Endothelial cell of coronary artery (primary cell): ENCODE measurements around the gene DCAF15. TPM values are rescaled to one million over a fixed set of nuclear protein-coding genes. Genes with fewer than 3 reads are reported as not detected.

ENCODE experiments used
- total RNA-seq: library from RNA; depleted of rRNA; stranded (reverse); fragments of >200 nt; gene quantifications from 2 replicates; pipeline ENCODE4 v1.2.3, GENCODE V29; 2014

The DCAF15 gene
- total RNA-seq = 9.7 and 11.1 TPM in 2 replicates

DNA sequence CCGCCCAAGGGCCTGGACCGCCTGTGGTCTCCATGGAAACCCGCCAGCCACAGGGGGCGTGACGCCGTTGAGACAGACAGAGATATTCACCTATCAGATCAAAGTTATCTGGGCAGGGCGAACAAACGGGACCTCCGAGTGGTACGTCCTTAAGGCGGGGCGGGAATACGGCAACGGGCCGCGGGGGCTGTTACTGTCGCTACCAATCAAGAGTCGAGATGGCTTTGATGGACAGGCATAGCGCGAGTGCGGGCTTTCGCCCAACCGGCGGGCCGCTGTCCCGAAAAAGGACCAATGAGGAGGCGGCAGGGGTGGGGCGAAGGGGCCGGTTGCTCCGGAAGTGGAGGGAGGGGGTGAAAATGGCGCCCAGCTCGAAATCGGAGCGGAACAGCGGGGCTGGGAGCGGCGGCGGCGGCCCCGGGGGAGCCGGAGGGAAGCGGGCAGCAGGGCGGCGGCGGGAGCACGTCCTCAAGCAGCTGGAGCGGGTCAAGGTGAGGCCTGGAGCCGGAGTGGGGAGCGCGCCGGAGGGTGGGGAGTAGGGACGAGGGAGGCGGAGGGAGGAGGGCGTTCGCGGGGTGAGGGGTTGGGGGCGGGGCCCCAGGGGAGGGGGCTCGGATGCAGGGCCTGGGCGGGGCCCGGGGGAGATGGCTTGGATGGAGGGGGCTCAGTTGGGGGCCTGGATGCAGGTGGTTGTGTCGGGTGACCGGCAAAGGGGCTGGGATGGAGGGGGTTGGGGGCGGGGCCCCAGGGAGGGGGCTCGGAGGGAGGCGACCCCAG, at the start of gene DCAF15:
TSS of gene DCAF15 (plus strand) at position 356 of the 777 bp plus-strand sequence. CDS start at position 360, 4 bp downstream.

DNA sequence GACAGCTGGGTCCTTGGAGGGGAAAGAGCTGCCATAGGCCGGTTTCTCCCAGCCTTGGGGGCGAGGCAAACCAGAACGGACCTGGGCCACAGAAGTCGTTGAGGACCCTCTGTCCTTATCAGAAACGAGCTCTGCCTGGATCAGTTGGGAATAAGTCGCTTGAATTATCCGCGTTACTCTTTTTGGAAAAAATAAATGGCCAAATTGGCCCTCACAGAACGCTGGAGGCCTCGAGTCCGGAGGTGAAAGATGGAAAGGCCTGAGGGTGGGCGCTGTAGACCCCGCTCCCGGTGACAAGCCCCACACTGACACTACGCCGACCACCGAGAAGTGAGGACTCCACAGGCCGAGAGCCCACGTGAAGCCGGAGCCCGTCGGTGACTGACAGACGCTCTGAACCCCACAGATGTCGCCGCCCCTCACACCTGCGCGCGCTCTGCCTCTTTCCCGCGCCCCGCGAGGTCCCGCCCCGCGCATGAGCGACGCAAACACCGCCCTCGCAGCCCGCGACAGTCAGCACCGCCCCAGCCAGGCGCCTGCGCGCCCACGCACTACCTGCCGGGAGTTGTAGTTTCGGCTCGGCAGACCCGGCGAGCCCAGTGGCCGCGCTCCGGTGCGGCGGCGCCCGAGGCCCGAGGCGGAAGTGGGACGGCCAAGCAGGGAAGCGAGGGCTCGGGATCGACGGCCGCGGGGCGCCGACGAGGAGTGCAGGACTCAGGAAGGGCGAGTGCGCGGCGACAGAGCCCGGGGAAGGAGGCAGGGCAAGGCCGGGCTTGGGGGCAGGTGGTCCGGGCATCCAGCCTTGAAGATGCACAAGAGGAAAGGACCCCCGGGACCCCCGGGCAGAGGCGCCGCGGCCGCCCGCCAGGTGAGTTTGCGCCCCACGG, 46.4 kb upstream of the DCAF15 start, which contains the start of the genes BRME1 and CC2D1A:
TSS of gene BRME1 (minus strand) at position 484 of the 887 bp plus-strand sequence. CDS start 1,225 bp downstream, outside the sequence.
TSS of gene CC2D1A (plus strand) at position 568 of the 887 bp plus-strand sequence. CDS start at position 809, 241 bp downstream.

GRCh38 chr19:13938301-13939064, 13.8 kb upstream of the DCAF15 start, which contains the start of gene PODNL1:
TSS of gene PODNL1 (minus strand) at chr19:13938417. CDS start at chr19:13938181, 236 bp downstream.

GRCh38 chr19:14006085-14006765, 53.9 kb downstream of the DCAF15 start, which contains the start of gene RFX1:
TSS of gene RFX1 (minus strand) at chr19:14006320. CDS start at chr19:13993843, 12,477 bp downstream.

Other genes starting within 250 kb of the DCAF15 start
- 17.7 and 40.5 TPM in 2 replicates for gene MRI1, start 188.0 kb upstream of the DCAF15 start, total RNA-seq
- 60.2 and 62.2 TPM in 2 replicates for gene C19orf53, start 178.1 kb upstream of the DCAF15 start, total RNA-seq
- 9.8 and 16.5 TPM in 2 replicates for gene ZSWIM4, start 157.1 kb upstream of the DCAF15 start, total RNA-seq
- gene NANOS3, start 75.4 kb upstream of the DCAF15 start, total RNA-seq = not detected in 2 replicates
- gene BRME1, start 46.4 kb upstream of the DCAF15 start, total RNA-seq = 0.54 and 0.66 TPM in 2 replicates
- gene CC2D1A, start 46.3 kb upstream of the DCAF15 start, total RNA-seq = 5.4 and 7.2 TPM in 2 replicates
- gene PODNL1, start 14.1 kb upstream of the DCAF15 start, total RNA-seq = 0.09 TPM in 2 replicates
- 2.8 and 3.4 TPM in 2 replicates for gene RFX1, start 53.8 kb downstream of the DCAF15 start, total RNA-seq
- not detected in 2 replicates for gene RLN3, start 75.6 kb downstream of the DCAF15 start, total RNA-seq
- gene IL27RA, start 79.3 kb downstream of the DCAF15 start, total RNA-seq = 5.9 and 8.5 TPM in 2 replicates
- under 0.01 and 0.18 TPM in 2 replicates for gene PALM3, start 109.6 kb downstream of the DCAF15 start, total RNA-seq
- gene MISP3, start 120.3 kb downstream of the DCAF15 start, total RNA-seq = 0.09 TPM in 2 replicates
- not detected in 2 replicates for gene C19orf67, start 133.3 kb downstream of the DCAF15 start, total RNA-seq
- gene SAMD1, start 138.2 kb downstream of the DCAF15 start, total RNA-seq = 17.1 and 24.1 TPM in 2 replicates
- gene PRKACA, start 165.3 kb downstream of the DCAF15 start, total RNA-seq = 35.7 and 45.3 TPM in 2 replicates
- gene ASF1B, start 184.1 kb downstream of the DCAF15 start, total RNA-seq = 6.2 and 16.7 TPM in 2 replicates